ENCODE measurements around the gene LARGE1. TPM values are rescaled to one million over a fixed set of nuclear protein-coding genes. Genes with fewer than 3 reads are reported as not detected.

LARGE1 gene
- total and polyA plus RNA-seq, 2 of the 4 experiments (the other 2 are of a cell fraction) = 6.2 to 12.4 TPM

GRCh38 chr22:33860386-33860785 lies 59.9 kb downstream of the LARGE1 start:
- WGBS, 2 experiments (ENCODE audit: extremely low coverage in 2 of 2, insufficient read length in 1 of 2) = no CpG with 5 or more reads among the region's 8 CpGs

More at GRCh38 chr22:33860386-33860785, 59.9 kb downstream of the LARGE1 start:
- Histone ChIP-seq H2AFZ (replicated peaks; ENCODE audit: low read length, poor library complexity) (no peak overlapping the region), H3K18ac (ENCODE audit: low read depth, low read length) (no peak overlapping the region), H3K4me1 (ENCODE audit: control insufficient read depth, insufficient read depth, low read length) (peaks cover 10% of the 10 kb centered on the region), H3K9me1 (ENCODE audit: insufficient read depth, low read length) (peaks cover 14% of the 10 kb centered on the region), H4K8ac (ENCODE audit: low read depth in 2 of 2, low read length in 2 of 2) (no peak overlapping the region), H3K36me3 (ENCODE audit: control insufficient read depth, insufficient read depth, low read length) (no peaks in the 10 kb centered on the region), H4K91ac (ENCODE audit: insufficient read depth, low read depth, low read length) (no peak overlapping the region), H3K4me2 (ENCODE audit: low read depth, low read length) (no peak overlapping the region), H3K56ac (ENCODE audit: extremely low read depth, insufficient read depth, low read length) (no peak overlapping the region), H2BK5ac (ENCODE audit: low read depth, low read length, poor library complexity, severe bottlenecking) (no peak overlapping the region), H4K5ac (ENCODE audit: low read depth, low read length) (no peak overlapping the region), H3K4ac (ENCODE audit: low read depth, low read length) (no peak overlapping the region), H3K27me3 (ENCODE audit: control insufficient read depth, insufficient read depth, low read length) (no peaks in the 10 kb centered on the region), H3K79me1 (ENCODE audit: low read depth in 1 of 2, low read length in 2 of 2) (peaks cover 16 to 44% of the 10 kb centered on the region in 2 experiments), H2BK120ac (ENCODE audit: low read depth, low read length) (no peak overlapping the region), H3K14ac (replicated peaks; ENCODE audit: low read depth, low read length) (no peak overlapping the region), H3K9me3 (ENCODE audit: control insufficient read depth, insufficient read depth, low read length) (no peaks in the 10 kb centered on the region), H3K23ac (ENCODE audit: low read depth, low read length) (no peak overlapping the region), H2AK9ac (replicated peaks; ENCODE audit: low read depth, low read length, poor library complexity) (no peak overlapping the region), H3K27ac (ENCODE audit: insufficient read depth, low read length) (no peak overlapping the region), H4K20me1 (ENCODE audit: insufficient read depth, low read length) (peaks cover 5% of the 10 kb centered on the region), H2AK5ac (ENCODE audit: low read depth, low read length) (no peak overlapping the region; the same call in 1 of the 2 replicates), H3K4me3 (ENCODE audit: insufficient read depth, low read depth, low read length) (no peak overlapping the region), H3K9ac (ENCODE audit: low read depth, low read length) (no peak overlapping the region), H2BK20ac (ENCODE audit: low read depth, low read length) (no peak overlapping the region), H2BK15ac (ENCODE audit: low read depth, low read length) (no peak overlapping the region)
- intact Hi-C loops (cut with micrococcal nuclease) (no loop called here), dilution Hi-C loops (cut with HindIII; ENCODE audit: low sequenced_read_pairs, unreplicated experiment) (no loop called here), in situ Hi-C loops (cut with MboI; ENCODE audit: low sequenced_read_pairs) (no loop called here)
- ChIA-PET POLR2A (ENCODE audit: unreplicated experiment) (no interaction called here), CTCF (no interaction called here)
- no TSS peak for BruUV-seq (replicated peaks)
- no peak for DNase-seq
- ATAC-seq (ENCODE audit: low read depth) = no peak
- TF ChIP-seq RCOR1 (IDR thresholded peaks at IDR 0.05; ENCODE audit: insufficient replicate concordance, low read length) (no peak), FOS (IDR thresholded peaks at IDR 0.05; ENCODE audit: low read depth, low read length) (no peak), MAFK (IDR thresholded peaks at IDR 0.05; ENCODE audit: low read depth, low read length) (no peak), CHD1 (IDR thresholded peaks at IDR 0.05; ENCODE audit: low read depth, low read length) (no peak), SMC3 (IDR thresholded peaks at IDR 0.05; ENCODE audit: low read depth, low read length) (no peak), ELK1 (IDR thresholded peaks at IDR 0.05; ENCODE audit: borderline replicate concordance, low read depth, low read length) (no peak), USF2 (IDR thresholded peaks at IDR 0.05; ENCODE audit: low read depth, low read length) (no peak), NFE2L2 (IDR thresholded peaks at IDR 0.05; ENCODE audit: low read depth, low read length) (no peak), BHLHE40 (IDR thresholded peaks at IDR 0.05; ENCODE audit: low read depth, low read length) (no peak), RAD21 (IDR thresholded peaks at IDR 0.05; ENCODE audit: low read length) (no peak), MAZ (IDR thresholded peaks at IDR 0.05; ENCODE audit: borderline replicate concordance, low read depth, low read length) (no peak), RFX5 (IDR thresholded peaks at IDR 0.05; ENCODE audit: low read depth, low read length) (no peak), POLR2A (IDR thresholded peaks at IDR 0.05; ENCODE audit: low read depth, low read length) (no peak), MXI1 (IDR thresholded peaks at IDR 0.05; ENCODE audit: borderline replicate concordance, low read depth, low read length) (no peak)
- TF ChIP-seq, protein P1, sequence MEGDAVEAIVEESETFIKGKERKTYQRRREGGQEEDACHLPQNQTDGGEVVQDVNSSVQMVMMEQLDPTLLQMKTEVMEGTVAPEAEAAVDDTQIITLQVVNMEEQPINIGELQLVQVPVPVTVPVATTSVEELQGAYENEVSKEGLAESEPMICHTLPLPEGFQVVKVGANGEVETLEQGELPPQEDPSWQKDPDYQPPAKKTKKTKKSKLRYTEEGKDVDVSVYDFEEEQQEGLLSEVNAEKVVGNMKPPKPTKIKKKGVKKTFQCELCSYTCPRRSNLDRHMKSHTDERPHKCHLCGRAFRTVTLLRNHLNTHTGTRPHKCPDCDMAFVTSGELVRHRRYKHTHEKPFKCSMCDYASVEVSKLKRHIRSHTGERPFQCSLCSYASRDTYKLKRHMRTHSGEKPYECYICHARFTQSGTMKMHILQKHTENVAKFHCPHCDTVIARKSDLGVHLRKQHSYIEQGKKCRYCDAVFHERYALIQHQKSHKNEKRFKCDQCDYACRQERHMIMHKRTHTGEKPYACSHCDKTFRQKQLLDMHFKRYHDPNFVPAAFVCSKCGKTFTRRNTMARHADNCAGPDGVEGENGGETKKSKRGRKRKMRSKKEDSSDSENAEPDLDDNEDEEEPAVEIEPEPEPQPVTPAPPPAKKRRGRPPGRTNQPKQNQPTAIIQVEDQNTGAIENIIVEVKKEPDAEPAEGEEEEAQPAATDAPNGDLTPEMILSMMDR (conservative IDR thresholded peaks at IDR 0.05; ENCODE audit: low read depth, low read length) = no peak

All from IMR-90 (cell line).